Lower lobe of right lung (tissue), 2 donors: ENCODE results near the gene KLF7. TPM values are rescaled to one million over a fixed set of nuclear protein-coding genes. Genes with fewer than 3 reads are reported as not detected.

ENCODE experiments used
- ATAC-seq, 2 donors: fragments of 200-7000 bp; cut with Tn5 transposase; one replicate each; pipeline ENCODE4 v1.9.1; 2020 to 2022; ENCODE audit warnings: mild to moderate bottlenecking in 2 of 2, moderate library complexity in 2 of 2
- DNase-seq: peaks from one replicate; pipeline ENCODE4 v3.0.0-alpha.2; 2020
- H3K27ac ChIP-seq: fragments of 200-600 bp; one replicate; pipeline ENCODE4 v1.8.0; 2022
- H3K27me3 ChIP-seq: fragments of 200-600 bp; one replicate; pipeline ENCODE4 v1.8.0; 2022; ENCODE audit warnings: low read depth
- H3K36me3 ChIP-seq: fragments of 200-600 bp; one replicate; pipeline ENCODE4 v1.8.0; 2022; ENCODE audit warnings: mild to moderate bottlenecking
- H3K4me1 ChIP-seq: fragments of 200-600 bp; one replicate; pipeline ENCODE4 v1.8.0; 2022
- H3K4me3 ChIP-seq: fragments of 200-600 bp; one replicate; pipeline ENCODE4 v1.8.0; 2022; ENCODE audit warnings: mild to moderate bottlenecking
- H3K9me3 ChIP-seq: fragments of 200-600 bp; one replicate; pipeline ENCODE4 v1.8.0; 2022
- CTCF ChIP-seq: fragments of 200-600 bp; IDR thresholded peaks from one replicate; pipeline ENCODE4 v1.8.0; 2022; ENCODE audit warnings: antibody characterized with exemption, mild to moderate bottlenecking
- intact Hi-C: fragments of 100-400 bp; cut with DNase I; formaldehyde crosslinking; loops from one replicate; pipeline ENCODE4 v1.11.0; 2022
- long read RNA-seq: library from polyadenylated mRNA; unstranded; transcript quantifications from one replicate; pipeline ENCODE4 v2.0.0, GENCODE V29; 2021
- total RNA-seq: library from RNA; stranded (reverse); fragmentation: NEBNext Ultra II Directional; extraction: Animal tissue kit (Norgen Biotek cat#: 25700); gene quantifications from one replicate; pipeline ENCODE4 v1.2.1, GENCODE V29; 2021
- donor health status: DM: no; HTN: yes; CAD: no; lungs with severe emphysema.

Gene KLF7
- 66.5 TPM for total RNA-seq
- long read RNA-seq, full-length matches to known transcripts: 15 of 70 reads
- long read RNA-seq, partial matches to known transcripts: 19 of 70 reads
- long read RNA-seq, other reads (novel, unspliced or antisense): 36 of 70 reads

- DNase-seq (peak; percentile 67), ATAC-seq (peak; percentile 19 to 42)
- Histone ChIP-seq H3K36me3 (no peaks in the 10 kb centered on the region), H3K4me3 (peak within 1 kb of the TSS; percentile 74), H3K9me3 (no peaks in the 10 kb centered on the region), H3K27me3 (no peaks in the 10 kb centered on the region), H3K4me1 (peaks cover 47% of the 10 kb centered on the region), H3K27ac (peak within 1 kb of the TSS; percentile 100)
- no peak for TF ChIP-seq CTCF
- intact Hi-C loops: no loop called here
Observed at GRCh38 chr2:207165121-207166038, at the start of gene KLF7. Gene KLF7, minus strand, starts transcription at chr2:207165948. Its CDS starts 380 bp downstream, at chr2:207165568.

GRCh38 chr2:207215308-207215707, 49.6 kb upstream of the KLF7 start:
- Histone ChIP-seq H3K27me3 (no peaks in the 10 kb centered on the region), H3K9me3 (no peaks in the 10 kb centered on the region), H3K36me3 (no peaks in the 10 kb centered on the region), H3K4me1 (no peaks in the 10 kb centered on the region), H3K27ac (no peak overlapping the region), H3K4me3 (no peak overlapping the region)
- ATAC-seq: no peak
- no peak for TF ChIP-seq CTCF
- intact Hi-C loops: no loop called here
- no peak for DNase-seq

- Histone ChIP-seq H3K36me3 (no peaks in the 10 kb centered on the region), H3K4me1 (no peaks in the 10 kb centered on the region), H3K27me3 (no peaks in the 10 kb centered on the region), H3K27ac (no peak overlapping the region), H3K9me3 (no peaks in the 10 kb centered on the region), H3K4me3 (no peak overlapping the region)
- DNase-seq (no peak), ATAC-seq (no peak)
- no peak for TF ChIP-seq CTCF
- intact Hi-C loops: no loop called here
Observed at GRCh38 chr2:207214446-207214845, 48.7 kb upstream of the KLF7 start.

- intact Hi-C loops: no loop called here
- TF ChIP-seq CTCF: no peak
- no peak for ATAC-seq
- H3K27me3 ChIP-seq: no peaks in the 10 kb centered on the region
- H3K36me3 ChIP-seq: no peaks in the 10 kb centered on the region
- no peak for DNase-seq
- H3K4me1 ChIP-seq: no peaks in the 10 kb centered on the region
- no peak overlapping the region for H3K4me3 ChIP-seq
- H3K9me3 ChIP-seq: no peaks in the 10 kb centered on the region
- H3K27ac ChIP-seq: no peak overlapping the region
Observed at GRCh38 chr2:207206011-207206410, 40.3 kb upstream of the KLF7 start.

- intact Hi-C loops: no loop called here
- no peak for DNase-seq
- H3K9me3 ChIP-seq: no peaks in the 10 kb centered on the region
- no peaks in the 10 kb centered on the region for H3K4me1 ChIP-seq
- no peak overlapping the region for H3K27ac ChIP-seq
- H3K27me3 ChIP-seq: no peaks in the 10 kb centered on the region
- ATAC-seq: no peak
- no peak overlapping the region for H3K4me3 ChIP-seq
- no peaks in the 10 kb centered on the region for H3K36me3 ChIP-seq
- no peak for TF ChIP-seq CTCF
Observed at GRCh38 chr2:207205173-207205957, 39.6 kb upstream of the KLF7 start.
